B cell (primary cell): ENCODE results near the gene ZNF146. TPM values are rescaled to one million over a fixed set of nuclear protein-coding genes. Genes with fewer than 3 reads are reported as not detected.

Experiments used
- ATAC-seq: fragments of 200-7000 bp; cut with Tn5 transposase; one replicate; pipeline ENCODE4 v1.10.0; 2021; ENCODE audit warnings: low read depth, mild to moderate bottlenecking, moderate number of reproducible peaks, moderate library complexity
- CTCF ChIA-PET: fragments of 350-600 bp; sonication (Branson Sonifier 250); formaldehyde crosslinking; loops from one replicate; lab custom pipeline; 2021; ENCODE audit warnings: antibody characterized with exemption, inconsistent platforms; lab: Charles Lee
- POLR2A ChIA-PET: fragments of 350-600 bp; sonication (Branson Sonifier 250); formaldehyde crosslinking; loops from one replicate; lab custom pipeline; 2021; ENCODE audit warnings: antibody characterized with exemption; lab: Charles Lee
- DNase-seq: peaks from one replicate; pipeline ENCODE4 v3.0.0; 2013
- H2AFZ ChIP-seq: 2 replicates; pipeline ENCODE4 v1.6.1; 2012; ENCODE audit warnings: mild to moderate bottlenecking, low read depth, low read length; ENCODE audit not compliant: insufficient read depth, poor library complexity, severe bottlenecking
- H3K27ac ChIP-seq, 2 donors: 1 replicate in 1 of 2; 2 replicates in 1 of 2; pipeline ENCODE4 v1.5.1; 2012 to 2013; ENCODE audit warnings: low read length in 2 of 2, mild to moderate bottlenecking in 2 of 2, moderate library complexity in 1 of 2
- H3K27me3 ChIP-seq, 4 experiments: fragments of 200-600 bp in 1 of 4; sonication (generic) in 1 of 4; replicated peaks in 1 of 4; 1 replicate in 2 of 4; 2 replicates in 2 of 4; pipeline versions ENCODE4 v1.6.1 to v1.7.0; 2013 to 2016; ENCODE audit warnings: low read length in 3 of 4, mild to moderate bottlenecking in 2 of 4, mixed read lengths in 1 of 4, moderate library complexity in 1 of 4; ENCODE audit not compliant: insufficient read depth in 4 of 4, control insufficient read depth in 3 of 4; ENCODE audit errors: control extremely low read depth in 1 of 4
- H3K36me3 ChIP-seq, 2 experiments: replicated peaks in 1 of 2; 1 replicate in 1 of 2; 2 replicates in 1 of 2; pipeline versions ENCODE4 v1.6.1 to v1.7.1; 2013; ENCODE audit warnings: low read length in 1 of 2; ENCODE audit not compliant: insufficient read depth in 2 of 2, control insufficient read depth in 1 of 2; ENCODE audit errors: control extremely low read depth in 1 of 2, extremely low read depth in 1 of 2
- H3K4me1 ChIP-seq, 2 donors: fragments of 200-600 bp in 1 of 2; sonication (generic) in 1 of 2; 1 replicate in 1 of 2; 2 replicates in 1 of 2; pipeline versions ENCODE4 v1.5.1 to v1.6.1; 2013 to 2017; ENCODE audit warnings: low read length in 2 of 2; ENCODE audit not compliant: control insufficient read depth in 2 of 2, insufficient read depth in 2 of 2
- H3K4me2 ChIP-seq: replicated peaks from 2 replicates; pipeline ENCODE3; 2012; ENCODE audit warnings: mild to moderate bottlenecking, low read depth, low read length; ENCODE audit not compliant: poor library complexity, severe bottlenecking
- H3K4me3 ChIP-seq, 5 experiments: fragments of 200-600 bp in 1 of 5; sonication (generic) in 1 of 5; 1 replicate in 3 of 5; 2 replicates in 2 of 5; pipeline versions ENCODE4 v1.5.1 to v1.7.0; 2011 to 2016; ENCODE audit warnings: low read length in 4 of 5, mild to moderate bottlenecking in 4 of 5, low read depth in 2 of 5, control low read depth in 1 of 5, moderate library complexity in 1 of 5; ENCODE audit not compliant: insufficient read depth in 1 of 5; ENCODE audit errors: control extremely low read depth in 1 of 5, extremely low read depth in 1 of 5
- H3K79me2 ChIP-seq: fragments of 200-600 bp; sonication (generic); one replicate; pipeline ENCODE4 v1.6.0; 2016; ENCODE audit warnings: low read length; ENCODE audit not compliant: control insufficient read depth, insufficient read depth
- H3K9ac ChIP-seq: fragments of 200-600 bp; sonication (generic); 2 replicates; pipeline ENCODE4 v1.6.1; 2017; ENCODE audit warnings: mild to moderate bottlenecking, low read length, moderate library complexity
- H3K9me3 ChIP-seq, 3 donors: one replicate each; pipeline versions ENCODE4 v1.6.1 to v1.7.1; 2013; ENCODE audit warnings: low read length in 2 of 3; ENCODE audit not compliant: control insufficient read depth in 2 of 3, insufficient read depth in 1 of 3; ENCODE audit errors: control extremely low read depth in 1 of 3
- H4K20me1 ChIP-seq: 2 replicates; pipeline ENCODE4 v1.6.0; 2012; ENCODE audit warnings: mild to moderate bottlenecking, low read length; ENCODE audit not compliant: insufficient read depth, control insufficient read depth, poor library complexity, severe bottlenecking
- H3K27ac Mint-ChIP-seq: one replicate; pipeline ENCODE4 v1.8.0; 2021; ENCODE audit warnings: mixed read lengths
- H3K27me3 Mint-ChIP-seq: one replicate; pipeline ENCODE4 v1.8.0; 2021; ENCODE audit warnings: mixed read lengths
- H3K4me1 Mint-ChIP-seq: one replicate; pipeline ENCODE4 v1.8.0; 2021; ENCODE audit warnings: mixed read lengths
- H3K4me3 Mint-ChIP-seq: one replicate; pipeline ENCODE4 v1.8.0; 2021; ENCODE audit warnings: mixed read lengths
- H3K9me3 Mint-ChIP-seq: one replicate; pipeline ENCODE4 v1.8.0; 2022; ENCODE audit warnings: mixed read lengths; ENCODE audit not compliant: insufficient read depth
- CTCF ChIP-seq: fragments of 200-600 bp; IDR thresholded peaks from one replicate; pipeline ENCODE4 v1.8.0; 2022; ENCODE audit warnings: antibody characterized with exemption, mild to moderate bottlenecking
- EZH2 ChIP-seq: IDR thresholded peaks from 2 replicates; pipeline ENCODE4 v1.6.1; 2012; ENCODE audit warnings: borderline replicate concordance, low read depth, mild to moderate bottlenecking, moderate library complexity, low read length; ENCODE audit not compliant: insufficient read depth, poor library complexity, severe bottlenecking
- WGBS: methylation state at CpG from one replicate; pipeline ENCODE4 v1.1.5; 2013; ENCODE audit warnings: missing lambda C conversion rate; ENCODE audit not compliant: insufficient coverage; 5-methylcytosine and 5-hydroxymethylcytosine counted together
- intact Hi-C: fragments of 100-400 bp; cut with micrococcal nuclease; formaldehyde crosslinking; loops from one replicate; pipeline ENCODE4 v1.10.0; 2022
- polyA plus RNA-seq: library from polyadenylated mRNA; depleted of rRNA; stranded (reverse); fragments of >200 nt; gene quantifications from 2 replicates; pipeline ENCODE4 v1.2.3, GENCODE V29; 2012
- total RNA-seq, 2 donors: library from RNA; stranded (reverse); fragments of 120-200 nt in 1 of 2; gene quantifications; 1 replicate in 1 of 2; 2 replicates in 1 of 2; pipeline versions ENCODE4 v1.2.3 to v1.2.4, GENCODE V29; 2013 to 2022

The ZNF146 gene
- total and polyA plus RNA-seq, 2 donors (not counting 1 experiment from before 2014, with no cell fraction given) = 21.9 to 62.2 TPM

- Histone ChIP-seq H3K79me2 (no peaks in the 10 kb centered on the region), H4K20me1 (no peaks in the 10 kb centered on the region), H3K4me2 (no peak overlapping the region), H3K36me3 (no peaks in the 10 kb centered on the region), H3K27ac (no peak overlapping the region), H2AFZ (no peak overlapping the region), H3K4me3 (no peak overlapping the region), H3K9ac (no peak overlapping the region), H3K27me3 (no peaks in the 10 kb centered on the region), H3K4me1 (no peaks in the 10 kb centered on the region), H3K9me3 (peaks cover 0 to 51% (median 0%) of the 10 kb centered on the region in 3 donors)
- intact Hi-C loops = no loop called here
- no peak for TF ChIP-seq CTCF
- TF ChIP-seq EZH2 = no peak
- H3K9me3 Mint-ChIP-seq = no peaks in the 10 kb centered on the region
- no peaks in the 10 kb centered on the region for H3K4me1 Mint-ChIP-seq
- no peak overlapping the region for H3K4me3 Mint-ChIP-seq
- DNase-seq (no peak), ATAC-seq (no peak)
- H3K27me3 Mint-ChIP-seq = no peaks in the 10 kb centered on the region
- ChIA-PET POLR2A (no interaction called here), CTCF (no interaction called here)
- WGBS = 89% methylated on average over 26 of the region's 28 CpGs
- no peak overlapping the region for H3K27ac Mint-ChIP-seq
Measured at GRCh38 chr19:36255316-36255715, 40.4 kb downstream of the ZNF146 start.

- Histone ChIP-seq H3K4me3 (no peak overlapping the region), H4K20me1 (no peaks in the 10 kb centered on the region), H3K27me3 (no peaks in the 10 kb centered on the region), H3K4me2 (no peak overlapping the region), H3K9me3 (peaks cover 0 to 51% (median 0%) of the 10 kb centered on the region in 3 donors), H2AFZ (no peak overlapping the region), H3K27ac (no peak overlapping the region), H3K79me2 (no peaks in the 10 kb centered on the region), H3K36me3 (no peaks in the 10 kb centered on the region), H3K9ac (no peak overlapping the region), H3K4me1 (no peaks in the 10 kb centered on the region)
- Mint-ChIP-seq H3K4me3 (no peak overlapping the region), H3K27ac (no peak overlapping the region), H3K4me1 (no peaks in the 10 kb centered on the region), H3K27me3 (no peaks in the 10 kb centered on the region), H3K9me3 (no peaks in the 10 kb centered on the region)
- TF ChIP-seq CTCF = no peak
- TF ChIP-seq EZH2 = no peak
- WGBS = 98% methylated on average over 14 of the region's 15 CpGs
- POLR2A ChIA-PET = no interaction called here
- ATAC-seq (no peak), DNase-seq (no peak)
- CTCF ChIA-PET = no interaction called here
- intact Hi-C loops = no loop called here
Measured at GRCh38 chr19:36256064-36256463, 41.2 kb downstream of the ZNF146 start.
